ENCODE results near the gene IFNL4.

- TF ChIP-seq CTCF (IDR thresholded peaks at IDR 0.05) (no peak), POLR2A (IDR thresholded peaks at IDR 0.05) (no peak)
Measured at GRCh38 chr19:39217094-39217493, 31.6 kb downstream of the IFNL4 start.
